ENCODE measurements around the gene TRABD. TPM values are rescaled to one million over a fixed set of nuclear protein-coding genes. Genes with fewer than 3 reads are reported as not detected.

The TRABD gene
- total RNA-seq, 2 donors from 2014 or later, result 12.3 to 20.0 TPM

DNA sequence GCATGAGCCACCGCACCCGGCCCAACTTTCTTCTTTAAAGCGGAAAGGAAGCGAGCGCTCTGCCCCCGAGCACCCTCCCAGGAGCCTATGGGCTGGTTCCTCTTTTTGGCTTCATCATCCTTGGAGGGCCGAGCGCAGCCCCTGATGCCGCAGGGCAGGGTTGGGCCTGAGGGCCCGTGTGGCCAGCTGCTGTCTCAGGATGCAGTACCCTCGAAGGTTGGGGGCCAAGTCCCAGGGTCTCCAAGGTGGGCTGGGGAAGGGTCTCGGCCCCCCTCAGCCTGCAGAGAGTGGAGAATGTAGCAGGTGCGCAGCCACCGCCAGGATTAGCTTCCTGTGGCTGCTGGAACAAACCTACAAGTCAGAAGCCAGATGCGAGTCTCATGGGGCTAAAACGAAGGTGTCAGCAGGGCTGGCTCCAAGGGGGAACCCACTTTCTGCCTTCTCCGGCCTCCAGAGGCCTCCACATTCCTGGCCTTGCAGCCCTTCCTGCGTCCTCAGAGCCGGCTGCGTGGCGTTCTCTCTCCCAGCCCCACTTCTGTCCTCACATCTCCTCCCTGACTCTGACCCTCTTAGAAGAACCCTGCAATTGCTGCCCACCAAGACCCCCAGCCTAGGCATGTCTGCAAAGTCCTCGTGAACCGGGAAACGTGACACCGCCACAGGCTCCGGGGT, 12.3 kb upstream of the TRABD start:
- Histone ChIP-seq H3K36me3 (no peaks in the 10 kb centered on the region), H3K4me1 (peaks cover 0 to 28% of the 10 kb centered on the region in 2 donors), H3K27me3 (no peaks in the 10 kb centered on the region), H3K4me3 (no peak overlapping the region), H3K9me3 (no peaks in the 10 kb centered on the region), H3K27ac (no peak overlapping the region)
- no peak for DNase-seq (ENCODE audit: low spot score)
- TF ChIP-seq, protein P1, sequence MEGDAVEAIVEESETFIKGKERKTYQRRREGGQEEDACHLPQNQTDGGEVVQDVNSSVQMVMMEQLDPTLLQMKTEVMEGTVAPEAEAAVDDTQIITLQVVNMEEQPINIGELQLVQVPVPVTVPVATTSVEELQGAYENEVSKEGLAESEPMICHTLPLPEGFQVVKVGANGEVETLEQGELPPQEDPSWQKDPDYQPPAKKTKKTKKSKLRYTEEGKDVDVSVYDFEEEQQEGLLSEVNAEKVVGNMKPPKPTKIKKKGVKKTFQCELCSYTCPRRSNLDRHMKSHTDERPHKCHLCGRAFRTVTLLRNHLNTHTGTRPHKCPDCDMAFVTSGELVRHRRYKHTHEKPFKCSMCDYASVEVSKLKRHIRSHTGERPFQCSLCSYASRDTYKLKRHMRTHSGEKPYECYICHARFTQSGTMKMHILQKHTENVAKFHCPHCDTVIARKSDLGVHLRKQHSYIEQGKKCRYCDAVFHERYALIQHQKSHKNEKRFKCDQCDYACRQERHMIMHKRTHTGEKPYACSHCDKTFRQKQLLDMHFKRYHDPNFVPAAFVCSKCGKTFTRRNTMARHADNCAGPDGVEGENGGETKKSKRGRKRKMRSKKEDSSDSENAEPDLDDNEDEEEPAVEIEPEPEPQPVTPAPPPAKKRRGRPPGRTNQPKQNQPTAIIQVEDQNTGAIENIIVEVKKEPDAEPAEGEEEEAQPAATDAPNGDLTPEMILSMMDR (IDR thresholded peaks at IDR 0.05), result no peak

DNA sequence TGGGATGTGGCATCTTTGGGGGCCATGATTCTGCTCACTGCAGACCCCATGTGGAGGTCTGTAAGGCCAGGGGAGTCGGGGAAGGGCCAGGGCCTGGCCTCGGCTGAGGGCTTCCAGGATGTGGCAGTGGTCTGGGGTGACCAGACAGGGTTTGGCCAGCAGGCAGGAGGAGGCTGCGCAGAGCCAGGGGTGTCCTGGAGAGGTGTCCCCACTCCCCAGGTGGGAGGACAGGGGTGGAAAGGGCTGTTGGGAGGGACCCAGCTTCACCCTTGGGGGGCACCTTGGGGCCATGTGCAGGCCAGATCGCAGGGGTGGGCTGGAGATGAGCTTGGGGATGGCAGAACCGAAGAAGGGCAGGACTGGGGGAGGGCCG, 11.7 kb upstream of the TRABD start:
- TF ChIP-seq, protein P1 (IDR thresholded peaks at IDR 0.05), result no peak
- H3K9me3 ChIP-seq, result no peaks in the 10 kb centered on the region
- H3K4me1 ChIP-seq, result peaks cover 0 to 28% of the 10 kb centered on the region in 2 donors
- H3K36me3 ChIP-seq, result no peaks in the 10 kb centered on the region
- no peak overlapping the region for H3K4me3 ChIP-seq
- no peak overlapping the region for H3K27ac ChIP-seq
- DNase-seq (ENCODE audit: low spot score), result no peak
- no peaks in the 10 kb centered on the region for H3K27me3 ChIP-seq

DNA sequence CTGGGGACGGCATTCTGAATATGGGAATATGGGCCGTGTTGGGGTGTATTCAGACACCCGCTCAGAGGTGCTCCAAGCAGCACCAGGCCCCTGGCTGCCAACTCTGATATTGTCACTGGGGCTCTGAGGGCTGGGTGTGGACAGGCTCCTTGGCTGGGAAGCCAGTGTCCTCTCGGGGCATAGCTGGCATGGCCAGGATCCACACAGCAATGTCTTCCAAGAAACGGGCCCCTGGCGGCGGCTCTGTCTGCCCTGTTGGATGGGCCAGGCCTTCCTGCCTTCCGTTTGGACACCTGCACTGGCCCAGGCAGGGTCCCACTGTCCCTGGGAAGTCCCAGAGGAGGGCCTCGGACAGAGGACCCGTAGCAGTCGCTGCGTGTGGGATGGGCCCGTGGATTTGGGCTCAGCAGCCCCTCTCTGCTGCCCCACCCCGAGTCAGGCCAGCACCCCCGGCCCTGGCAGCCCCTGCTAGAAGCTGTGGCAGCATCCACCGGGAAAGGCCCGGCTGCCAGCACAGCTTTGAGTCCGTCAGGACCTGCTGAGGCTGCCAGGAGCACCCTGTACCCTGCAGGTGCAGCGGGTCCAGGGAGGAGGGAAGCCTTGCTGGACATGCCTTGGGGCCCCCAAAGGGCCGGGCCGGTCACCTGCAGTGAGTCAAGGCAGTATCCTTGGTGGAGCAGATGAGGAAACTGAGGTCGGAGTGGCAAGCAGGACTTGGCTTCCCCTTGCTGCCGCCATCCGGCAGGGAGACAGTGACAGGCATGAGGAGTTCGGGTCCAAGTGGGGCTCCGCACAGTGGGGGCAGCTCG, 11.1 kb upstream of the TRABD start:
- H3K9me3 ChIP-seq, result no peaks in the 10 kb centered on the region
- TF ChIP-seq, protein P1 (IDR thresholded peaks at IDR 0.05), result no peak
- no peak for DNase-seq (ENCODE audit: low spot score)
- no peak overlapping the region for H3K4me3 ChIP-seq
- no peak overlapping the region for H3K27ac ChIP-seq
- H3K36me3 ChIP-seq, result no peaks in the 10 kb centered on the region
- no peaks in the 10 kb centered on the region for H3K27me3 ChIP-seq
- H3K4me1 ChIP-seq, result peaks cover 0 to 23% of the 10 kb centered on the region in 2 donors

GRCh38 chr22:50175191-50175461, 10.6 kb upstream of the TRABD start:
- Histone ChIP-seq H3K9me3 (no peaks in the 10 kb centered on the region), H3K27me3 (no peaks in the 10 kb centered on the region), H3K4me1 (peaks cover 0 to 19% of the 10 kb centered on the region in 2 donors), H3K27ac (no peak overlapping the region), H3K4me3 (no peak overlapping the region), H3K36me3 (no peaks in the 10 kb centered on the region)
- TF ChIP-seq, protein P1 (IDR thresholded peaks at IDR 0.05), result no peak
- no peak for DNase-seq (ENCODE audit: low spot score)

DNA sequence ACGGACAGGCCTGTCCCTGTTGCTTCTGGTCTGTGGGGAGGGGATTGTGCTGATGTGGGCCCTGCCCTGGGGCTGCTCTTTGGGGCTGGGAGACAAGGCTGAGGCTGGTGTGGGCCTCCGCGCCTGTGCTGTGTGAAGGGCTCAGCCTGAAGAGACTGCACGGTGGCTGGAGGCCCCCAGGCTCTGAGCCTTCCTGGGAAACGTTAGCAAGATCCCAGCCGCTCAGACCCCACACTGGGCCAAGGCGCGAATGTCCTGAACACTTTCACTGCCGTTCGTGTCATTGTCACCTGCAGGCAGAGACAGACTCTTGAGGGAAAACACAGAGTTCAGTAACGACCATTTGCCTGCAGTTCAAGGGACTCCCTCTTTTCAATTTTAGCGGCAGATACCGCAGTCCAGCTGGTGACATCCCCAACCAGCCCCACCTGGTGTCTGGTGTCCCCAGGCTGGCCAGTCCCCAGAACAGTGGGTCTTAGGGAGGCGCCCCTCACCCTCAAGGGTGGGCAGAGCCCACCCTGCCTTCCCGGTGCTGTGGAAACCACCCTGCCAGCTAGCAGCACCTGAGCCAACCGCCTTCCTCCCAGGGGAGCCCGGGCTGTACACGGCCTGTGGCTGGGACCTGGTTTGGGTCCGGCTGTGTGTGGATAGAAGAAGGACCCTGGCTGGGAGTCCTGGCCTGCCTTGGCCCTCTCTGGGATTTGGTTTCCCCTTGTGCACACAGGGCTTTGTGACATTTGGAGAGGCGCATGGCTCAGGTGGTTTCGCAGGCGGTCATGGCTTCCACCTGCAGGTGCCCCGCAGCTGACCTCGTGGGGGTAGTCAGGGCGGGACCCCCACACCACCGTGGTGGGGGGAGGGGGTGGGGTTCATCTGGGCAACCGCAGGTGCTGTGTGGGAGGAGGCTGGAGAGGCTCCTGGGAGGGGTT, 9.5 kb upstream of the TRABD start:
- H3K4me1 ChIP-seq, result peaks cover 0 to 14% of the 10 kb centered on the region in 2 donors
- no peaks in the 10 kb centered on the region for H3K9me3 ChIP-seq
- H3K27me3 ChIP-seq, result no peaks in the 10 kb centered on the region
- TF ChIP-seq, protein P1 (IDR thresholded peaks at IDR 0.05), result no peak
- no peak overlapping the region for H3K27ac ChIP-seq
- DNase-seq (ENCODE audit: low spot score), result no peak
- no peak overlapping the region for H3K4me3 ChIP-seq
- no peaks in the 10 kb centered on the region for H3K36me3 ChIP-seq
